ENCODE results near the gene ARHGAP36.

DNA sequence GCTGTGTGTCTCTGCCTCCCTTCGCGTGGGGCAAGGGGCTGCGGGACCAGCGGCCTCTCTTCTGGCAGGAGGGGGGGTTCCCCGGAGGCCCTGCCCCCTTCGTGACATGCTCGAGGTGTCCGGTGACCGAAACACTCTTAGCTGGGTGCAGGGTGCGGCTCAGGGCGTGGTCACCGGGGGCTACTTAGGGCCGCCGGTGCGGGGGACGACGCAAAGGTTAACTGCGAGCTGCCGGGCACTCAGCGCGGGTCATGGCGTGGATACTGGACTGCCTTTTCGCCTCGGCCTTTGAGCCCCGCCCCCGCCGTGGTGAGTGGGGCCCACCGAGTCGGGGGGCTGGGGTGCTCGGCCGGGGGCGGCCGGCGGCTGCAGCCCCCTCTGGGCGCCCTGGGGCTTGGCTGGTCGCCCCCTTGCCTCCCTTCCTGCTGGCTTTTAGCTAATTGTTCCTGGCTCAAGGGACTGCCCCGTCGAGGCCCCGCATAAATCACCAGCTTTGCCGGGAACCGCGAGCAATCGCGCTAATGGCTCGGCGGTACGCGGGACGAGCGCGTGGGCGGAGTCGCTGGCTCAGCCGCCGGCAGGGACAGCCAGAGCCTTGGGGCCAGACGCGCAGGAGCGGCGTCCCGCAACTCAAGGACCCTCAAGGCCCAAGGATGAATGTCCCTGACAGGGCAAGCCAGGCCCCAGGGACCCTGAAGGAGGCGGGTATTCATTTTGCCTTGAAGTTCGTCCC, at the start of gene ARHGAP36:
- TF ChIP-seq, protein P1, sequence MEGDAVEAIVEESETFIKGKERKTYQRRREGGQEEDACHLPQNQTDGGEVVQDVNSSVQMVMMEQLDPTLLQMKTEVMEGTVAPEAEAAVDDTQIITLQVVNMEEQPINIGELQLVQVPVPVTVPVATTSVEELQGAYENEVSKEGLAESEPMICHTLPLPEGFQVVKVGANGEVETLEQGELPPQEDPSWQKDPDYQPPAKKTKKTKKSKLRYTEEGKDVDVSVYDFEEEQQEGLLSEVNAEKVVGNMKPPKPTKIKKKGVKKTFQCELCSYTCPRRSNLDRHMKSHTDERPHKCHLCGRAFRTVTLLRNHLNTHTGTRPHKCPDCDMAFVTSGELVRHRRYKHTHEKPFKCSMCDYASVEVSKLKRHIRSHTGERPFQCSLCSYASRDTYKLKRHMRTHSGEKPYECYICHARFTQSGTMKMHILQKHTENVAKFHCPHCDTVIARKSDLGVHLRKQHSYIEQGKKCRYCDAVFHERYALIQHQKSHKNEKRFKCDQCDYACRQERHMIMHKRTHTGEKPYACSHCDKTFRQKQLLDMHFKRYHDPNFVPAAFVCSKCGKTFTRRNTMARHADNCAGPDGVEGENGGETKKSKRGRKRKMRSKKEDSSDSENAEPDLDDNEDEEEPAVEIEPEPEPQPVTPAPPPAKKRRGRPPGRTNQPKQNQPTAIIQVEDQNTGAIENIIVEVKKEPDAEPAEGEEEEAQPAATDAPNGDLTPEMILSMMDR (IDR thresholded peaks at IDR 0.05), result no peak
- no peak for TF ChIP-seq POLR2A (IDR thresholded peaks at IDR 0.05; ENCODE audit: low read depth)
- TF ChIP-seq POLR2AphosphoS5 (IDR thresholded peaks at IDR 0.05), result no peak
- no peak for TF ChIP-seq EP300 (IDR thresholded peaks at IDR 0.05)
